ENCODE data around the gene DUSP10. TPM values are rescaled to one million over a fixed set of nuclear protein-coding genes. Genes with fewer than 3 reads are reported as not detected.
A peak's percentile ranks its signal among the peaks of the same experiment; 100 is the strongest.

DUSP10 gene
- total and polyA plus RNA-seq, 5 experiments from 2014 or later: 1.4 to 4.4 (median 2.7) TPM

- Mint-ChIP-seq H3K27ac (peak overlapping the region in 2 of 10 donors; percentile 60 to 68), H3K36me3 (peaks cover 0 to 2% (median 0%) of the 10 kb centered on the region in 3 donors)
These were observed 25.0 kb downstream of the DUSP10 start for GRCh38 chr1:221716713-221717484.

GRCh38 chr1:221715321-221716169, 26.3 kb downstream of the DUSP10 start:
- POLR2A ChIA-PET: interaction anchor here (0.5 to 1.0 kb wide), 3 partner anchors 25 to 1514 kb away, joined by 3 read pairs; no protein-coding TSS in a partner anchor
- peaks cover 0 to 2% (median 0%) of the 10 kb centered on the region in 3 donors for H3K36me3 Mint-ChIP-seq
- peak overlapping the region in 4 of 10 donors; percentile 11 to 52 (median 44) for H3K27ac Mint-ChIP-seq
- no peaks in the 10 kb centered on the region for H3K9me3 Mint-ChIP-seq
- DNase-seq: no peak
- peaks cover 0 to 22% (median 3%) of the 10 kb centered on the region in 5 donors for H3K27me3 Mint-ChIP-seq
- peaks cover 30 to 81% (median 65%) of the 10 kb centered on the region in 4 donors for H3K4me1 Mint-ChIP-seq
- no peak for ATAC-seq
- peak overlapping the region in 1 of 10 donors; percentile 22 for H3K4me3 Mint-ChIP-seq

More at GRCh38 chr1:221716713-221717484, 25.0 kb downstream of the DUSP10 start:
- no peaks in the 10 kb centered on the region for H3K9me3 Mint-ChIP-seq
- H3K4me3 Mint-ChIP-seq: no peak overlapping the region
- DNase-seq: no peak
- H3K27me3 Mint-ChIP-seq: peaks cover 0 to 22% (median 3%) of the 10 kb centered on the region in 5 donors
- H3K4me1 Mint-ChIP-seq: peaks cover 31 to 74% (median 54%) of the 10 kb centered on the region in 4 donors
- POLR2A ChIA-PET: no interaction called here
- no peak for ATAC-seq

DNA sequence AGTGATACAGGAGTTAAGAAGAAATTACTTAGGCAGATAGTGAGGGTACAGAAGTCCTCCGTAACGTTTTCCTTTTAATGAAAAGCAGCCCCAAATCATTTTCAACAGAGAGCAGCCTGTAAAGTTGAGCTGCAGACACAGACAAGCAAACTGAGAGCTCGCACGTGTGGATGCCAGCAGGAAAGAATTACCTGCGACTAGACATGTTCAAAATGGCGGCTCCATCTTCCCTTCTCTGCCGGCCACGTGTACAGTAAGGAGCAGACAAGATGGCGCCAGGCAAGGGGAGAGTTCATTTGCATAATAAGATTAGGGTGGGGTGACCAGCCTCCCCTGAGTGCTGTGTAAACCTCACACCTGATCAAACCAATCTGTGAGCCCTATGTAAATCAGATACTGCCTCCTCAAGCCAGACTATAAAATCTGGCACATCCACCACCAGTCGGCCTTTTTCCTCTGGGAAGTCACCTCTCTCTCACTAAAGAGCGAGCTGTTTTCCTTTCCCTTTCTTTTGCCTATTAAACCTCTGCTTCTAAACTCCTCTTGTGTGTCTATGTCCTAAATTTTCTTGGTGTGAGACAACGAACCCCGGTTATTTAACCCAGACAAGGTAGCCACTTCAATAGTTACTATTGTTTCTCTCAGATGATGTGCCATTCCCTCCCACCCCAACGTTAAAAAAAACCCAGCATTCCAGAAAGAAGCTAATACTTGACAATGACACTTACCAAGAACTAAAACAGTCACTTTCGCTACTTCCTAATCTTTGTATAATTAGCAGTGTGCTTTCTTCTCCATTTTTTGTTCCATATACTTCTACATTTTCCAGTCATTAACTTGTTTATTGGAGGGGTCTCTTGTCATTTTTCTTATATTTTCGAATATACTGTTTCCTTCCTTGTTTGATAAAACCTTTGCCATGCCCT, 27.4 kb downstream of the DUSP10 start:
- no peak for DNase-seq
- H3K27me3 Mint-ChIP-seq: peaks cover 0 to 22% (median 3%) of the 10 kb centered on the region in 5 donors
- no peaks in the 10 kb centered on the region for H3K9me3 Mint-ChIP-seq
- no peak for ATAC-seq
- POLR2A ChIA-PET: interaction anchor here (0.6 to 2.5 kb wide), 3 partner anchors 26 to 1515 kb away, joined by 3 to 35 read pairs (median 3); partner anchors contain the start of gene DUSP10
- peak overlapping the region in 3 of 10 donors; percentile 17 to 39 (median 21) for H3K27ac Mint-ChIP-seq
- peaks cover 0 to 2% (median 0%) of the 10 kb centered on the region in 3 donors for H3K36me3 Mint-ChIP-seq
- H3K4me1 Mint-ChIP-seq: peaks cover 30 to 89% (median 66%) of the 10 kb centered on the region in 4 donors
- H3K4me3 Mint-ChIP-seq: peak overlapping the region in 1 of 10 donors; percentile 27

DNA sequence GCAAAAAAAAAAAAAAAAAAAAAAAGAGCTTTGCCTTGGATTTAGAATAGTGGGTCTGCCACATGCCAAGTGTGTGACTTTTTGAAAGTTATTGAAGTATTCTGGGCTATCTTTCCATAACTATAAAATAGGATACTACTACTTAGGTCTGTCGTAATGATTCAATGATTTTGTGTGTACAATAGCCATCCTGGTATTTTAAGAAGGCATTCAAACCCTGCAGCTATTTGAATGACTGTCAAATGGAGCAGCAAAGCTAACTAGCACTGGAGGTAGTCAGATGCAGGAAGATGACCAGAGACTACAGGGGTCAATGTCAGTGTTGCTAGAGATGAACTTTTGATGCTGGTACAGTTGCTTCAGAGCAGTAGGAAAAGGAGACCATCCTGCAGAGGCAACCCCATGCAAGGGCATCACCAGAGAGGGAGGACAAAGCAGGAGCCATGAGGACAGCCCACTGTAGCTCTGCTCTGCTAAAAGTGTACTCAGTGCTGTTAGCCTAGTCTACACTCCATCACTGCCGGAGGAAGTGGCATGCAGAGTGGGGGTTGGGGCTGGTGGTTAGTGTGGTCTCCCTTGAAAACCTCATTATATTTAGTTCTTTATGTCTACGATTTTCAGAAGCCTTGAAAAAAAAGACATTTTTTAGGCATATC, 29.0 kb downstream of the DUSP10 start:
- Mint-ChIP-seq H3K36me3 (peaks cover 0 to 2% (median 0%) of the 10 kb centered on the region in 3 donors), H3K4me3 (peak overlapping the region; percentile 43 to 84 (median 75)), H3K9me3 (no peaks in the 10 kb centered on the region), H3K27me3 (peaks cover 0 to 22% (median 3%) of the 10 kb centered on the region in 5 donors), H3K27ac (peak overlapping the region; percentile 76 to 96 (median 90)), H3K4me1 (peaks cover 28 to 93% (median 72%) of the 10 kb centered on the region in 4 donors)
- ATAC-seq: peak; percentile 80 to 85
- DNase-seq: peak; percentile 40 to 92 (median 86)
- POLR2A ChIA-PET: interaction anchor here (1.2 to 2.5 kb wide), 2 partner anchors 29 to 66 kb away, joined by 4 to 35 read pairs; partner anchors contain the start of gene DUSP10

GRCh38 chr1:221712198-221712684, 29.6 kb downstream of the DUSP10 start:
- POLR2A ChIA-PET: interaction anchor here (1.2 to 2.5 kb wide), 2 partner anchors 30 to 66 kb away, joined by 4 to 35 read pairs; partner anchors contain the start of gene DUSP10
- DNase-seq: peak in 9 of 10 donors; percentile 14 to 82 (median 63)
- peaks cover 30 to 93% (median 71%) of the 10 kb centered on the region in 4 donors for H3K4me1 Mint-ChIP-seq
- H3K4me3 Mint-ChIP-seq: peak overlapping the region in 8 of 10 donors; percentile 24 to 84 (median 71)
- peak; percentile 78 to 79 for ATAC-seq
- peaks cover 0 to 2% (median 0%) of the 10 kb centered on the region in 3 donors for H3K36me3 Mint-ChIP-seq
- H3K27ac Mint-ChIP-seq: peak overlapping the region; percentile 57 to 96 (median 86)
- no peaks in the 10 kb centered on the region for H3K9me3 Mint-ChIP-seq
- peaks cover 0 to 20% (median 3%) of the 10 kb centered on the region in 5 donors for H3K27me3 Mint-ChIP-seq

GRCh38 chr1:221711656-221712055, 30.2 kb downstream of the DUSP10 start:
- Mint-ChIP-seq H3K36me3 (peaks cover 0 to 4% (median 0%) of the 10 kb centered on the region in 3 donors), H3K27ac (peak overlapping the region in 9 of 10 donors; percentile 12 to 91 (median 86)), H3K4me1 (peaks cover 26 to 94% (median 66%) of the 10 kb centered on the region in 4 donors), H3K27me3 (peaks cover 0 to 14% (median 0%) of the 10 kb centered on the region in 5 donors), H3K9me3 (no peaks in the 10 kb centered on the region), H3K4me3 (peak overlapping the region in 5 of 10 donors; percentile 1 to 74 (median 8))
- POLR2A ChIA-PET: interaction anchor here (2.5 kb wide), 1 partner anchor 30 kb away, joined by 35 read pairs; the partner anchor contains the start of gene DUSP10
- ATAC-seq: no peak
- DNase-seq: no peak

DNA sequence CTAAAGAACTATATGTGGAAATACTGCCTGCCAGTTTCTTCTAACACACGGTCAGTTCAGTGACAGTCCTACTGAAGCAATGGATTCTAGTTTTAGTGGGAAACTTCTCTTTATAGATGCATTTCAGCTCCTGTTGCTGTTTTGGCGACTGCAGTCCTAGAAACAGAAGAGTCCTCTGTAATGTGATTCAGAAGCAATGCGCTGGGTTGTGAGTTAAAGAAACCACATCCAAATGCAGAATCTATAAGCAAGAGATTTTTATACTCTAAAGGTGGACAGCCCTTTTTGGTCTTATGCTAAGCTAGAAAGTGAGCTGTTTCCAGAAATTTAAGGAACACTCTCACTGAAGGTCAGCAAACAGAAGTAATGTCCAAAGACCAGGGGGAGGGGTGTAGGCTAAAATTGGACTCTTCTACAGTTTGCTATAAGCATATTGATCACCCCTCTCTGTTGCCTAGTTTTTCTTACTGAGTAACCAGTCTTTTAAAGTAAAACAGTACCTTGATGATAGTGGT, 30.8 kb downstream of the DUSP10 start:
- no peak for ATAC-seq
- H3K9me3 Mint-ChIP-seq: no peaks in the 10 kb centered on the region
- DNase-seq: no peak
- H3K36me3 Mint-ChIP-seq: peaks cover 0 to 5% (median 0%) of the 10 kb centered on the region in 3 donors
- H3K4me3 Mint-ChIP-seq: peak overlapping the region in 3 of 10 donors; percentile 4 to 12 (median 8)
- POLR2A ChIA-PET: no interaction called here
- H3K4me1 Mint-ChIP-seq: peaks cover 26 to 92% (median 64%) of the 10 kb centered on the region in 4 donors
- peaks cover 0 to 9% (median 0%) of the 10 kb centered on the region in 5 donors for H3K27me3 Mint-ChIP-seq
- peak overlapping the region in 9 of 10 donors; percentile 13 to 91 (median 85) for H3K27ac Mint-ChIP-seq

DNA sequence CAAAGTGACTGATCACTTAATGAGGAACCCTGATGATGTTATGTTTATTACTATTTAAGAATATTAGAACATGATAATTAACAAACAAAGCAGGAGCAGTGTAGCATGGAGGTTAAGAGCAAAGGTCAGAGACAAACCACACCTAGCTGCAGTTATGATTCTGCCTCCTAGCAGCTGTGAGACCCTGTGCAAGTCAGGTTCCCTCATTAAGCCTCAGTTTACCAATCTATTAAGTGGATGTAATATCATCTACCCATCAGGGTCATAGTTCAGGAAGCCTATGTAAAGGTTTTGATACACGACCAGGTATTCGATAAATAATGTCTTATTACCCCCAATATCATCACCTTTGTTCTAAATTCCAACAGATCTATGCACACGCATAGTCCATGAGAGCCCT, 32.0 kb downstream of the DUSP10 start:
- POLR2A ChIA-PET: no interaction called here
- peak overlapping the region in 5 of 10 donors; percentile 14 to 83 (median 20) for H3K27ac Mint-ChIP-seq
- peaks cover 5 to 13% (median 9%) of the 10 kb centered on the region in 3 donors for H3K36me3 Mint-ChIP-seq

DNA sequence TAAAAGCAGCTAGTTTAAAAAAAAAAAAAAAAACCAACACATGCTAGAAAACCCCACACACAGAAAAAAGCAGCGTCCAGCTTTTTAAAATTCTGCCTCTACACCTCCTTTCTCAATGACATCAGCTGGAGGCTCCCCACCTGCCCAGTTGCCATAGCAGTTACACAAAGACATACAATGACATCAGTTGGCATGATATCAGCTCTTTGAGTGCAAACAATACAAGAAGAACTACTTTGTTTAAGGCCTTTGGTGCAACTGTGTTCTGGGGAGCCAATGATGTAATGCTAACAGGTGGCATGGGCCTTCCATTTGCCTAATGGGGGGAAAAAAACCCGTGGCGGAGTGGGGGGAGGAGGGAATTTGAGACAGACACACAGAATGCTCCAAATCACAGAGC, 32.9 kb downstream of the DUSP10 start:
- ATAC-seq (peak; percentile 29 to 36), DNase-seq (peak; percentile 6 to 76 (median 38))
- H3K36me3 Mint-ChIP-seq: peaks cover 5 to 19% (median 17%) of the 10 kb centered on the region in 3 donors
- peak overlapping the region in 2 of 10 donors; percentile 48 to 55 for H3K4me3 Mint-ChIP-seq
- POLR2A ChIA-PET: interaction anchor here (0.9 kb wide), 1 partner anchor 16 kb away, joined by 5 read pairs; no protein-coding TSS in a partner anchor
- H3K9me3 Mint-ChIP-seq: no peaks in the 10 kb centered on the region
- H3K27ac Mint-ChIP-seq: peak overlapping the region in 8 of 10 donors; percentile 5 to 86 (median 73)
- H3K27me3 Mint-ChIP-seq: no peaks in the 10 kb centered on the region
- peaks cover 13 to 78% (median 46%) of the 10 kb centered on the region in 4 donors for H3K4me1 Mint-ChIP-seq

More for the DNA sequence above, 32.0 kb downstream of the DUSP10 start:
- DNase-seq: no peak
- Mint-ChIP-seq H3K4me3 (peak overlapping the region in 1 of 10 donors; percentile 12), H3K9me3 (no peaks in the 10 kb centered on the region), H3K4me1 (peaks cover 21 to 87% (median 55%) of the 10 kb centered on the region in 4 donors), H3K27me3 (no peaks in the 10 kb centered on the region)
- no peak for ATAC-seq

DNA sequence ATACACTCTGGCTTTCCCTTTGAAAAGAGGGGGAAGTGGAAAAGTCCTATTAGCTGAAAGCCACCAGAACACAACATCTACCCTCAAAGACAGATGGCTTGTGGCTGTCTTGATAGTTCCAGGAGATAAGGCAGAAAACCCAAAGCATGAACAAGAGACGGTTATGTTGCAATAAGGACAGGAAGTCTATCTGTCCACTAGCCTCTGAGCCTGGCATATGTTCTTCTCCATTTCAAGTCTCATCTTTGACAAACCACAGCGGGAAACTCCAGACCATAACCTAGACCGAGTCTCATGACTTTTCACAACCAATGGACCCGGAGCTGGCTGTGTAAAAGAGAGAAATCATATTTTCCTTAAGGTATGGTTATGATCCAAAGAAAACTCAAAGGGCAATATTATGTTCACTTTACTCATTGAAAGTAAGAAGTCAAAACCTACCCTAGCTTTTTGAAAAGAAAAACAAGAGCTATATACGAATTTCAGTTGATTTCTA, 33.8 kb downstream of the DUSP10 start:
- Mint-ChIP-seq H3K27ac (peak overlapping the region in 7 of 10 donors; percentile 3 to 83 (median 40)), H3K4me3 (peak overlapping the region in 2 of 10 donors; percentile 5 to 22), H3K4me1 (peaks cover 10 to 70% (median 40%) of the 10 kb centered on the region in 4 donors), H3K9me3 (no peaks in the 10 kb centered on the region), H3K27me3 (no peaks in the 10 kb centered on the region), H3K36me3 (peaks cover 5 to 26% (median 24%) of the 10 kb centered on the region in 3 donors)
- ATAC-seq (peak in 1 of 2 donors; percentile 8), DNase-seq (peak in 3 of 10 donors; percentile 12 to 38 (median 17))
- POLR2A ChIA-PET: interaction anchor here (0.9 kb wide), 1 partner anchor 17 kb away, joined by 5 read pairs; no protein-coding TSS in a partner anchor
